DMS 273 treated with DMSO at 0.1 percent for 48 hours (cell line): ENCODE measurements around the gene PFKP.
"Not testable (repeated sequence)": the region's sequence is repeated elsewhere in the genome, so short reads cannot be mapped to it uniquely, and the experiment has no call there.

ENCODE experiments used
- DNase-seq: peaks from one replicate; lab custom pipeline; 2025; lab: John Stamatoyannopoulos, UW

Gene PFKP

GRCh38 chr10:3159152-3159551 lies 91.8 kb downstream of the PFKP start:
- no peak for DNase-seq

- DNase-seq, result no peak
Measured at GRCh38 chr10:3162533-3162932, 95.2 kb downstream of the PFKP start.

- DNase-seq, result no peak
Measured at GRCh38 chr10:3163879-3164278, 96.5 kb downstream of the PFKP start.

- DNase-seq, result no peak
Measured at GRCh38 chr10:3165196-3165595, 97.8 kb downstream of the PFKP start.

GRCh38 chr10:3166496-3167290 lies 99.3 kb downstream of the PFKP start:
- DNase-seq, result no peak

- DNase-seq, result no peak
Measured at GRCh38 chr10:3167611-3168330, 100.4 kb downstream of the PFKP start.

- DNase-seq, result no peak
Measured at GRCh38 chr10:3169271-3169670, 101.9 kb downstream of the PFKP start.

GRCh38 chr10:3169673-3170072 lies 102.3 kb downstream of the PFKP start:
- DNase-seq, result no peak

GRCh38 chr10:3171488-3171887 lies 104.1 kb downstream of the PFKP start:
- not testable (repeated sequence) for DNase-seq

- no peak for DNase-seq
Measured at GRCh38 chr10:3172081-3172445, 104.7 kb downstream of the PFKP start.

GRCh38 chr10:3172446-3173170 lies 105.3 kb downstream of the PFKP start, which contains the start of gene PITRM1:
Gene PITRM1, minus strand, starts transcription at chr10:3172782. Its CDS starts 10 bp downstream, at chr10:3172772.
- peak; percentile 95 for DNase-seq

- DNase-seq, result no peak
Measured at GRCh38 chr10:3173171-3173878, 106.0 kb downstream of the PFKP start.

- DNase-seq, result no peak
Measured at GRCh38 chr10:3178042-3178441, 110.7 kb downstream of the PFKP start.

GRCh38 chr10:3179174-3179573 lies 111.8 kb downstream of the PFKP start:
- no peak for DNase-seq

GRCh38 chr10:3180355-3181025 lies 113.1 kb downstream of the PFKP start:
- DNase-seq, result no peak

GRCh38 chr10:3185386-3185785 lies 118.0 kb downstream of the PFKP start:
- DNase-seq, result no peak

- no peak for DNase-seq
Measured at GRCh38 chr10:3186368-3186767, 119.0 kb downstream of the PFKP start.
